GM12878 (cell line): ENCODE data around the gene ACACB. TPM values are rescaled to one million over a fixed set of nuclear protein-coding genes. Genes with fewer than 3 reads are reported as not detected.

Source experiments
- ATAC-seq: fragments of 200-7000 bp; cut with Tn5 transposase; 3 replicates; pipeline ENCODE4 v1.9.1; 2020; ENCODE audit warnings: mild to moderate bottlenecking, moderate library complexity
- BruUV-seq: library from RNA; stranded (reverse); fragments of 400-500 nt; replicated peaks from 2 replicates; lab custom pipeline; 2021; lab: Mats Ljungman, UMichigan
- CTCF ChIA-PET: fragments of 300-600 bp; sonication (Branson Sonifier 250); formaldehyde crosslinking; extraction: SDS; loops from one replicate; lab custom pipeline; 2021; ENCODE audit warnings: inconsistent platforms; lab: Yijun Ruan, JAX
- POLR2A ChIA-PET: fragments of 350-600 bp; formaldehyde crosslinking; extraction: SDS; loops from one replicate; lab custom pipeline; 2021; ENCODE audit warnings: inconsistent platforms; lab: Charles Lee
- RAD21 ChIA-PET: fragments of 300-600 bp; sonication (Branson Sonifier 250); formaldehyde crosslinking; loops from one replicate; lab custom pipeline; 2023; ENCODE audit warnings: antibody characterized with exemption; ENCODE audit not compliant: unreplicated experiment; lab: Charles Lee
- SMC1A ChIA-PET: fragments of 300-600 bp; sonication (Branson Sonifier 250); formaldehyde crosslinking; loops from one replicate; lab custom pipeline; 2023; ENCODE audit not compliant: unreplicated experiment, uncharacterized antibody; lab: Charles Lee
- DNase-seq: peaks from one replicate; pipeline ENCODE4 v3.0.0-alpha.2; 2011; ENCODE audit warnings: low read depth, low spot score
- FAIRE-seq: peaks from 3 replicates; lab custom pipeline; 2011; peaks lifted over from hg19 to GRCh38; lab: Jason Lieb, UNC
- H2AFZ ChIP-seq: 2 replicates; pipeline ENCODE4 v1.6.0; 2011; ENCODE audit warnings: low read depth, low read length, control low read depth; ENCODE audit not compliant: control insufficient read depth
- H3K27ac ChIP-seq: 2 replicates; pipeline ENCODE4 v1.5.1; 2011; ENCODE audit warnings: control low read depth; ENCODE audit not compliant: control insufficient read depth, insufficient read depth
- H3K27me3 ChIP-seq, 2 experiments: replicated peaks in 1 of 2; 2 replicates each; pipeline versions ENCODE4 v1.6.0 to v1.6.1; 2011; ENCODE audit warnings: low read length in 1 of 2; ENCODE audit not compliant: control insufficient read depth in 2 of 2, insufficient read depth in 2 of 2
- H3K36me3 ChIP-seq, 2 experiments: 2 replicates each; pipeline ENCODE4 v1.5.1; 2011; ENCODE audit warnings: low read length in 1 of 2; ENCODE audit not compliant: control insufficient read depth in 2 of 2, insufficient read depth in 2 of 2
- H3K4me1 ChIP-seq: 2 replicates; pipeline ENCODE4 v1.6.1; 2011; ENCODE audit warnings: mild to moderate bottlenecking, low read length, moderate library complexity, mixed read lengths; ENCODE audit not compliant: control insufficient read depth, insufficient read depth
- H3K4me2 ChIP-seq: 2 replicates; pipeline ENCODE4 v1.6.0; 2011; ENCODE audit warnings: control low read depth; ENCODE audit not compliant: control insufficient read depth, insufficient read depth
- H3K4me3 ChIP-seq: fragments of 200-600 bp; sonication (generic); 2 replicates; pipeline ENCODE4 v1.5.1; 2016
- H3K79me2 ChIP-seq: 2 replicates; pipeline ENCODE4 v1.6.0; 2011; ENCODE audit warnings: low read length; ENCODE audit not compliant: control insufficient read depth, insufficient read depth
- H3K9ac ChIP-seq: 2 replicates; pipeline ENCODE4 v1.8.0; 2011; ENCODE audit warnings: low read length, control low read depth, mixed read lengths; ENCODE audit not compliant: control insufficient read depth, insufficient read depth
- H3K9me3 ChIP-seq: replicated peaks from 3 replicates; pipeline ENCODE4 v1.5.1; 2011; ENCODE audit warnings: mild to moderate bottlenecking, low read length; ENCODE audit not compliant: control insufficient read depth, insufficient read depth
- H4K20me1 ChIP-seq: 2 replicates; pipeline ENCODE4 v1.6.0; 2011; ENCODE audit not compliant: control insufficient read depth, insufficient read depth
- BHLHE40 ChIP-seq, 2 experiments: fragments of 450-650 bp in 1 of 2; IDR thresholded peaks; 2 replicates each; pipeline ENCODE4 v1.6.1; 2011 to 2017; ENCODE audit warnings: low read depth in 2 of 2, borderline replicate concordance in 1 of 2, improper control_type of control experiment in 1 of 2, low read length in 1 of 2, mild to moderate bottlenecking in 1 of 2
- DPF2 ChIP-seq: fragments of 450-650 bp; IDR thresholded peaks from 2 replicates; pipeline ENCODE4 v1.6.1; 2017; ENCODE audit warnings: mild to moderate bottlenecking
- EED ChIP-seq: sonication (generic); IDR thresholded peaks from 2 replicates; pipeline ENCODE4 v1.6.1; 2016; ENCODE audit warnings: antibody characterized with exemption, low read depth
- MEF2B ChIP-seq: fragments of 450-650 bp; IDR thresholded peaks from 2 replicates; pipeline ENCODE4 v1.6.1; 2018; ENCODE audit warnings: mild to moderate bottlenecking, moderate library complexity; ENCODE audit not compliant: partially characterized antibody, poor library complexity, severe bottlenecking
- SMARCA5 ChIP-seq: fragments of 450-650 bp; IDR thresholded peaks from 2 replicates; pipeline ENCODE4 v1.6.1; 2017; ENCODE audit warnings: mild to moderate bottlenecking
- SP1 ChIP-seq: IDR thresholded peaks from one replicate; pipeline ENCODE4 v1.6.1; 2011; ENCODE audit warnings: low read depth, low read length
- SREBF1 ChIP-seq: IDR thresholded peaks from 2 replicates; pipeline ENCODE4 v1.6.1; 2012; ENCODE audit warnings: mild to moderate bottlenecking, low read length
- STAT1 ChIP-seq: fragments of 450-650 bp; conservative IDR thresholded peaks from 2 replicates; pipeline ENCODE4 v1.6.1; 2014; ENCODE audit warnings: antibody characterized with exemption, mild to moderate bottlenecking
- SUPT20H ChIP-seq: IDR thresholded peaks from 2 replicates; pipeline ENCODE4 v1.6.1; 2011; ENCODE audit warnings: low read depth, mild to moderate bottlenecking, low read length, moderate library complexity, borderline replicate concordance; ENCODE audit not compliant: control insufficient read depth
- TBL1XR1 ChIP-seq: IDR thresholded peaks from 2 replicates; pipeline ENCODE4 v1.6.1; 2012; ENCODE audit warnings: low read depth, low read length, improper control_type of control experiment
- YBX1 ChIP-seq: fragments of 450-650 bp; IDR thresholded peaks from 2 replicates; pipeline ENCODE4 v1.6.1; 2016; ENCODE audit warnings: antibody characterized with exemption
- ZNF207 ChIP-seq: fragments of 450-650 bp; IDR thresholded peaks from 2 replicates; pipeline ENCODE4 v1.6.1; 2014; ENCODE audit warnings: antibody characterized with exemption, mild to moderate bottlenecking, borderline replicate concordance
- WGBS: methylation state at CpG from one replicate; pipeline ENCODE4 v1.1.6; 2016; ENCODE audit warnings: low lambda C conversion rate; ENCODE audit not compliant: insufficient replicate concordance, insufficient coverage; ENCODE audit errors: missing lambda C conversion rate; 5-methylcytosine and 5-hydroxymethylcytosine counted together
- in situ Hi-C: fragments of 300-500 bp; cut with MboI; formaldehyde crosslinking; loops from 9 replicates; pipeline ENCODE4 v1.14.3; 2018; ENCODE audit warnings: mixed read lengths
- intact Hi-C: fragments of 100-400 bp; cut with micrococcal nuclease; formaldehyde crosslinking; loops from one replicate; pipeline ENCODE4 v1.14.2; 2022; ENCODE audit not compliant: unreplicated experiment
- polyA plus RNA-seq, 11 experiments: library from polyadenylated mRNA; depleted of rRNA in 4 of 11; unstranded in 6 of 11; stranded (reverse) in 5 of 11; fragments of >200 nt; fragmentation: Nextera tagmentation in 4 of 11; fragmentation: Illumina TruSeq in 1 of 11; extraction: Ambion mirVana in 4 of 11; extraction: Trizol in 1 of 11; gene quantifications; 1 replicate in 1 of 11; 2 replicates in 10 of 11; pipeline versions ENCODE4 v1.2.1 to v1.2.3, GENCODE V29; 2011 to 2016; ENCODE audit warnings: inconsistent platforms in 2 of 11, missing spikeins in 2 of 11, low read depth in 1 of 11
- total RNA-seq, 4 experiments: library from RNA; depleted of rRNA in 3 of 4; stranded (reverse); fragments of >200 nt in 3 of 4; fragmentation: Illumina TruSeq in 1 of 4; extraction: Trizol in 1 of 4; gene quantifications; 2 replicates each; pipeline versions ENCODE4 v1.2.1 to v1.2.3, GENCODE V29; 2013 to 2021
- TF ChIP-seq, protein P1 (sequence below): fragments of 150-350 bp; IDR thresholded peaks from 2 replicates; pipeline ENCODE4 v1.6.1; 2014; ENCODE audit warnings: mild to moderate bottlenecking, low read depth, low read length
- TF ChIP-seq, protein P2 (sequence below): fragments of 450-650 bp; IDR thresholded peaks from 2 replicates; pipeline ENCODE4 v1.6.1; 2017; ENCODE audit warnings: mild to moderate bottlenecking, moderate library complexity

The ACACB gene
- total and polyA plus RNA-seq, 10 of the 15 experiments (the other 5 are each of a cell fraction or from before 2014, with no cell fraction given) = 0.05 to 1.9 (median 0.38) TPM; not detected in 2

DNA sequence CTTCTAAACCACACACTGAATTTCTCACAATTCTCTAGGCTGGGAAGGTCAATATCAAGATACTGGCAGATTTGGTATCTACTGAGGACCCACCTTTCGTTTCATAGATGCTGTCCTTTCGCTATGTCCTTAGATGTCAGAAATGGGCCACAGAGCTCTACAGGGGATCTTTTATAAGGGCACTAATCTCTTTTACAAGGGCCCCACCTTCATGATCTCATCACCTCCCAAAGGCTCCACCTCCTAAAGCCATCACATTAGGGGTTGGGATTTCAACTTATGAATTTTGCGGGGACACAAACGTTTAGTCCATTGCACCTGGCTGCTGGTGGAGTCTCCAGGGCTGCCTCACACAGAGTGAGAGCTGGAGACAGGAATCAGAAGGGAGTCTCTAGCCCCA, 79.9 kb downstream of the ACACB start:
- H3K9me3 ChIP-seq = no peaks in the 10 kb centered on the region
- H3K4me1 ChIP-seq = no peaks in the 10 kb centered on the region
- H3K4me3 ChIP-seq = no peak overlapping the region
- intact Hi-C loops = no loop called here
- DNase-seq = no peak
- CTCF ChIA-PET = interaction anchor here (0.6 kb wide), 1 partner anchor 1782 kb away, joined by 3 read pairs; no protein-coding TSS in a partner anchor
- no peak overlapping the region for H3K9ac ChIP-seq
- TF ChIP-seq TBL1XR1 = no peak
- no peak for TF ChIP-seq SMARCA5
- TF ChIP-seq SP1 = no peak
- no peak for ATAC-seq
- FAIRE-seq = no peak
- H3K4me2 ChIP-seq = no peak overlapping the region
- in situ Hi-C loops = no loop called here
- no TSS peak for BruUV-seq
- H3K27ac ChIP-seq = no peak overlapping the region
- H3K36me3 ChIP-seq = no peaks in the 10 kb centered on the region; a peak in 1 of 4 replicates
- POLR2A ChIA-PET = no interaction called here
- no peaks in the 10 kb centered on the region for H3K79me2 ChIP-seq
- RAD21 ChIA-PET = no interaction called here
- SMC1A ChIA-PET = no interaction called here
- no peaks in the 10 kb centered on the region for H3K27me3 ChIP-seq
- WGBS = 81% methylated on average over 4 of the region's 4 CpGs
- H2AFZ ChIP-seq = no peak overlapping the region
- no peaks in the 10 kb centered on the region for H4K20me1 ChIP-seq

DNA sequence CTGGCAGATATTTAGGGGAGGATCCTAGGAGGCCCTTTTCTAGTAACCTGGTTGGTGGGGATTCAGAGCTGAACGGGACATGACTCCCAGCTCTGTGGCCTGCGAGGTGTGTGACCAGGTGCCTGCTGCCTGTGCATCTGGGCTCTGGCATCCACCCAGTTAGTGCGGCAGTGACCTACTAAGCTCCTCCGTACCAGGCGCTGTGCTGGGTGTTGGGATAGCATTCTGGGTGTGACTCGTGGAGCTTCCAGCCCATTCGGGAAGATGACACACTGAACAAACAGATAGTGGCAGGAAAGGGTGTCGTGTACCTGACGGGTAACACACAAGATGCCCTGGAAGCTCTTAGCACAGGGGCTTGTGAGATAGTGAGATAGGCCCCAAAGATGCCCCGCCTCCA, 80.9 kb downstream of the ACACB start:
- no peaks in the 10 kb centered on the region; a peak in 1 of 4 replicates for H3K36me3 ChIP-seq
- no peaks in the 10 kb centered on the region for H3K9me3 ChIP-seq
- ChIA-PET POLR2A (no interaction called here), SMC1A (no interaction called here), CTCF (no interaction called here), RAD21 (no interaction called here)
- no peaks in the 10 kb centered on the region for H3K79me2 ChIP-seq
- no peak overlapping the region for H3K9ac ChIP-seq
- WGBS = 77% methylated on average over 10 of the region's 10 CpGs
- in situ Hi-C loops (no loop called here), intact Hi-C loops (no loop called here)
- no peaks in the 10 kb centered on the region for H4K20me1 ChIP-seq
- no peak overlapping the region for H3K4me3 ChIP-seq
- no peak for FAIRE-seq
- H3K27me3 ChIP-seq = no peaks in the 10 kb centered on the region
- no TSS peak for BruUV-seq
- H3K27ac ChIP-seq = no peak overlapping the region
- no peaks in the 10 kb centered on the region for H3K4me1 ChIP-seq
- no peak for DNase-seq
- H2AFZ ChIP-seq = no peak overlapping the region
- H3K4me2 ChIP-seq = no peak overlapping the region
- ATAC-seq = no peak
- no peak for TF ChIP-seq MEF2B
- TF ChIP-seq BHLHE40 (IDR thresholded peaks at IDR 0.05; ENCODE audit: borderline replicate concordance in 1 of 2, low read depth in 2 of 2, low read length in 1 of 2) = no peak
- no peak for TF ChIP-seq DPF2
- no peak for TF ChIP-seq SREBF1
- TF ChIP-seq, protein P1, sequence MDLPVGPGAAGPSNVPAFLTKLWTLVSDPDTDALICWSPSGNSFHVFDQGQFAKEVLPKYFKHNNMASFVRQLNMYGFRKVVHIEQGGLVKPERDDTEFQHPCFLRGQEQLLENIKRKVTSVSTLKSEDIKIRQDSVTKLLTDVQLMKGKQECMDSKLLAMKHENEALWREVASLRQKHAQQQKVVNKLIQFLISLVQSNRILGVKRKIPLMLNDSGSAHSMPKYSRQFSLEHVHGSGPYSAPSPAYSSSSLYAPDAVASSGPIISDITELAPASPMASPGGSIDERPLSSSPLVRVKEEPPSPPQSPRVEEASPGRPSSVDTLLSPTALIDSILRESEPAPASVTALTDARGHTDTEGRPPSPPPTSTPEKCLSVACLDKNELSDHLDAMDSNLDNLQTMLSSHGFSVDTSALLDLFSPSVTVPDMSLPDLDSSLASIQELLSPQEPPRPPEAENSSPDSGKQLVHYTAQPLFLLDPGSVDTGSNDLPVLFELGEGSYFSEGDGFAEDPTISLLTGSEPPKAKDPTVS = no peak
- TF ChIP-seq YBX1 = no peak
- TF ChIP-seq SUPT20H = no peak
- no peak for TF ChIP-seq ZNF207
- TF ChIP-seq, protein P2, sequence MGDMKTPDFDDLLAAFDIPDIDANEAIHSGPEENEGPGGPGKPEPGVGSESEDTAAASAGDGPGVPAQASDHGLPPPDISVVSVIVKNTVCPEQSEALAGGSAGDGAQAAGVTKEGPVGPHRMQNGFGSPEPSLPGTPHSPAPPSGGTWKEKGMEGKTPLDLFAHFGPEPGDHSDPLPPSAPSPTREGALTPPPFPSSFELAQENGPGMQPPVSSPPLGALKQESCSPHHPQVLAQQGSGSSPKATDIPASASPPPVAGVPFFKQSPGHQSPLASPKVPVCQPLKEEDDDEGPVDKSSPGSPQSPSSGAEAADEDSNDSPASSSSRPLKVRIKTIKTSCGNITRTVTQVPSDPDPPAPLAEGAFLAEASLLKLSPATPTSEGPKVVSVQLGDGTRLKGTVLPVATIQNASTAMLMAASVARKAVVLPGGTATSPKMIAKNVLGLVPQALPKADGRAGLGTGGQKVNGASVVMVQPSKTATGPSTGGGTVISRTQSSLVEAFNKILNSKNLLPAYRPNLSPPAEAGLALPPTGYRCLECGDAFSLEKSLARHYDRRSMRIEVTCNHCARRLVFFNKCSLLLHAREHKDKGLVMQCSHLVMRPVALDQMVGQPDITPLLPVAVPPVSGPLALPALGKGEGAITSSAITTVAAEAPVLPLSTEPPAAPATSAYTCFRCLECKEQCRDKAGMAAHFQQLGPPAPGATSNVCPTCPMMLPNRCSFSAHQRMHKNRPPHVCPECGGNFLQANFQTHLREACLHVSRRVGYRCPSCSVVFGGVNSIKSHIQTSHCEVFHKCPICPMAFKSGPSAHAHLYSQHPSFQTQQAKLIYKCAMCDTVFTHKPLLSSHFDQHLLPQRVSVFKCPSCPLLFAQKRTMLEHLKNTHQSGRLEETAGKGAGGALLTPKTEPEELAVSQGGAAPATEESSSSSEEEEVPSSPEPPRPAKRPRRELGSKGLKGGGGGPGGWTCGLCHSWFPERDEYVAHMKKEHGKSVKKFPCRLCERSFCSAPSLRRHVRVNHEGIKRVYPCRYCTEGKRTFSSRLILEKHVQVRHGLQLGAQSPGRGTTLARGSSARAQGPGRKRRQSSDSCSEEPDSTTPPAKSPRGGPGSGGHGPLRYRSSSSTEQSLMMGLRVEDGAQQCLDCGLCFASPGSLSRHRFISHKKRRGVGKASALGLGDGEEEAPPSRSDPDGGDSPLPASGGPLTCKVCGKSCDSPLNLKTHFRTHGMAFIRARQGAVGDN = no peak
- no peak for TF ChIP-seq STAT1
- TF ChIP-seq EED = no peak
